Measurements from ENCODE around the gene MSH3. TPM values are rescaled to one million over a fixed set of nuclear protein-coding genes. Genes with fewer than 3 reads are reported as not detected.

MSH3 gene
- total RNA-seq, 2 experiments from 2014 or later = 23.0 to 23.4 TPM

DNA sequence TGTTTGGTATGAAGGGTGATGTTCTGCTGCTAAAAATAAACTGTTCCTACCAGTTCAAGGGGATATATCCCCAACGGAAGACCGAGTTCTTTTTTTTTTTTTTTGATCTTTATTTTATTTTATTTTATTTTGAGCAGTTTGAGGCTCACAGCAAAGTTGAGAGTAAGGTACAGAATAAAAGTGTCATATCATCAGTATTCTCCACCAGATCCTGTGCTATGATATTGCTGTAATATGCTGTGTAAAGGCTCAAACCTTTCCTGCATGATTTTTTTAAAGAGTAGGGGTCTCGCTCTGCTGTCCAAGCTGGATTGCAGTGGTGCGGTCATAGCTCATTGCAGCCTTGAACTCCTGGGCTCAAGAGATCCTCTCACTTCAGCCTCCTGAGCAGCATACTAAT lies 35.2 kb downstream of the MSH3 start:
- Mint-ChIP-seq H3K9me3 (no peaks in the 10 kb centered on the region), H3K4me3 (no peak overlapping the region), H3K36me3 (ENCODE audit: low read depth) (peaks cover 12% of the 10 kb centered on the region), H3K27ac (no peak overlapping the region), H3K27me3 (no peaks in the 10 kb centered on the region), H3K4me1 (ENCODE audit: low read depth) (peaks cover 16% of the 10 kb centered on the region)
- TF ChIP-seq, protein P1, sequence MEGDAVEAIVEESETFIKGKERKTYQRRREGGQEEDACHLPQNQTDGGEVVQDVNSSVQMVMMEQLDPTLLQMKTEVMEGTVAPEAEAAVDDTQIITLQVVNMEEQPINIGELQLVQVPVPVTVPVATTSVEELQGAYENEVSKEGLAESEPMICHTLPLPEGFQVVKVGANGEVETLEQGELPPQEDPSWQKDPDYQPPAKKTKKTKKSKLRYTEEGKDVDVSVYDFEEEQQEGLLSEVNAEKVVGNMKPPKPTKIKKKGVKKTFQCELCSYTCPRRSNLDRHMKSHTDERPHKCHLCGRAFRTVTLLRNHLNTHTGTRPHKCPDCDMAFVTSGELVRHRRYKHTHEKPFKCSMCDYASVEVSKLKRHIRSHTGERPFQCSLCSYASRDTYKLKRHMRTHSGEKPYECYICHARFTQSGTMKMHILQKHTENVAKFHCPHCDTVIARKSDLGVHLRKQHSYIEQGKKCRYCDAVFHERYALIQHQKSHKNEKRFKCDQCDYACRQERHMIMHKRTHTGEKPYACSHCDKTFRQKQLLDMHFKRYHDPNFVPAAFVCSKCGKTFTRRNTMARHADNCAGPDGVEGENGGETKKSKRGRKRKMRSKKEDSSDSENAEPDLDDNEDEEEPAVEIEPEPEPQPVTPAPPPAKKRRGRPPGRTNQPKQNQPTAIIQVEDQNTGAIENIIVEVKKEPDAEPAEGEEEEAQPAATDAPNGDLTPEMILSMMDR (IDR thresholded peaks at IDR 0.05) = no peak
- intact Hi-C loops (cut with micrococcal nuclease) = loop anchor here (5.0 to 10.0 kb wide), 3 partner anchors 418 to 505 kb away; no protein-coding TSS in a partner anchor
- POLR2A ChIA-PET = interaction anchor here (0.6 kb wide), 1 partner anchor 772 kb away, joined by 3 read pairs; no protein-coding TSS in a partner anchor
- DNase-seq (no peak), ATAC-seq (no peak)
- CTCF ChIA-PET = interaction anchor here (2.2 to 3.2 kb wide), 2 partner anchors 419 to 505 kb away, joined by 7 to 22 read pairs; no protein-coding TSS in a partner anchor

DNA sequence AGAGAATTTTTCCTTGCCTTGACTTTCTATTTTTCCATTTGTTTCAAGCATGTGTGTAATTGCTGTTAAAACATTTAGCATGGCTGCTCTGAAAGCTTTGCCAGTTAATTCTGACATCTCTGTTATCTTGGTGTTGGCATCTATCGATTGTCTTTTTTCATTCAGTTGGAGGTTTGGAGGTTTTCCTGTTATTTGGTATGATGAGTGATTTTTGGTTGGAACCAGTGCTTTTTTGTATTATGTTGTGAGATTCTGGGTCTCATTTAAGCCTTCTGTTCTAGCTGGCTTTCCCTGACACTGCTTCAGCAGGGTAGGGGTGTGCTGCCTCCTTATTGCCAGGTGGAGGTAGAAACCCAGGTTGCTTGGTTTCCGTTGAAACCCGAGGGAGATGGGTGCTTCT lies 41.2 kb downstream of the MSH3 start:
- H3K4me1 Mint-ChIP-seq (ENCODE audit: low read depth) = peaks cover 4% of the 10 kb centered on the region
- no peaks in the 10 kb centered on the region for H3K27me3 Mint-ChIP-seq
- H3K36me3 Mint-ChIP-seq (ENCODE audit: low read depth) = peaks cover 16% of the 10 kb centered on the region
- H3K27ac Mint-ChIP-seq = no peak overlapping the region
- DNase-seq (no peak), ATAC-seq (no peak)
- TF ChIP-seq, protein P1 (IDR thresholded peaks at IDR 0.05) = no peak
- no peaks in the 10 kb centered on the region for H3K9me3 Mint-ChIP-seq
- intact Hi-C loops (cut with micrococcal nuclease) = no loop called here
- H3K4me3 Mint-ChIP-seq = no peak overlapping the region
- ChIA-PET POLR2A (no interaction called here), CTCF (interaction anchor here (0.8 kb wide), 1 partner anchor 12 kb away, joined by 3 read pairs; no protein-coding TSS in a partner anchor)

DNA sequence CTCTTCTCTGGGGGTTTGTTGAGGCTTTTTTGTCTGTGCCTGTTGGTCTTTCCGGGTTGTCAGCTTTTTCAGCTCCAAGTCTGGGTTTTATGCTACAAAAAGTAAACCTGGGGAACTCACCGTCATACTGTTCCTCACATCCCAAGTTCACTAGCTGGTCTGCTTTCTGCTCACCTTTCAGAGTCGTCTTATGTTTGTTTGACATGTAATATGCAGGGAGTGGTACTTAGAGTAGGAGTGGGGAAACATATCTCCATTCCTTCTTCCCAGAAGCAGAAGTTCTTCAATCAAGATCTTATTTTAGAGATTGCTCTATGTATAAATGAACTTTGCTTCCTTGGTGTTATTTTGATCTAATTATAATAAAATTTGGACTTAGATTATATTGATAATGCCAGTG lies 42.0 kb downstream of the MSH3 start:
- CTCF ChIA-PET = interaction anchor here (0.8 kb wide), 1 partner anchor 13 kb away, joined by 3 read pairs; no protein-coding TSS in a partner anchor
- POLR2A ChIA-PET = no interaction called here
- Mint-ChIP-seq H3K9me3 (no peaks in the 10 kb centered on the region), H3K36me3 (ENCODE audit: low read depth) (peaks cover 17% of the 10 kb centered on the region), H3K27me3 (no peaks in the 10 kb centered on the region), H3K4me1 (ENCODE audit: low read depth) (peaks cover 4% of the 10 kb centered on the region), H3K27ac (no peak overlapping the region), H3K4me3 (no peak overlapping the region)
- no peak for ATAC-seq
- intact Hi-C loops (cut with micrococcal nuclease) = no loop called here
- TF ChIP-seq, protein P1 (IDR thresholded peaks at IDR 0.05) = no peak
- no peak for DNase-seq

DNA sequence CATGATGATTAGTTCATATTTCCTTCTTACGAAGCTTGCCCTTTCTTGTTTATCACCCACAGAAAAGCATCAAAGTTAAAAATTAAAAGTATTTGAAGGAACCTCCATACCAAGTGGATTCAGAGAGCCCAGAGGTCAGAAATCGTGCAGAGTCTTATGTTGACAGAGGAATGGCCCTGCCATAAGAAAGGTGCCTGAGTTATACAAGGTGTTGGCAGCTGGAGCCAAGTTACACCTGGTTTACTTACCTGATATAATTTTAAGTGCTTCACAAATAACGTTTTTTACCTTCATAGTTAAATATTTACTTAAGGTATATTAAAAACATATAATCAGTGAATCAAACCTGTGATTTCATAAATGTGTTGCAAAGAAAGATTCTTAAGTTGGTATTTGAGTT lies 42.6 kb downstream of the MSH3 start:
- Mint-ChIP-seq H3K4me1 (ENCODE audit: low read depth) (peaks cover 4% of the 10 kb centered on the region), H3K9me3 (no peaks in the 10 kb centered on the region), H3K36me3 (ENCODE audit: low read depth) (peaks cover 22% of the 10 kb centered on the region), H3K27me3 (no peaks in the 10 kb centered on the region), H3K4me3 (no peak overlapping the region), H3K27ac (no peak overlapping the region)
- ATAC-seq (no peak), DNase-seq (no peak)
- TF ChIP-seq, protein P1 (IDR thresholded peaks at IDR 0.05) = no peak
- ChIA-PET POLR2A (no interaction called here), CTCF (interaction anchor here (0.9 kb wide), 1 partner anchor 25 kb away, joined by 4 read pairs; no protein-coding TSS in a partner anchor)
- intact Hi-C loops (cut with micrococcal nuclease) = no loop called here

DNA sequence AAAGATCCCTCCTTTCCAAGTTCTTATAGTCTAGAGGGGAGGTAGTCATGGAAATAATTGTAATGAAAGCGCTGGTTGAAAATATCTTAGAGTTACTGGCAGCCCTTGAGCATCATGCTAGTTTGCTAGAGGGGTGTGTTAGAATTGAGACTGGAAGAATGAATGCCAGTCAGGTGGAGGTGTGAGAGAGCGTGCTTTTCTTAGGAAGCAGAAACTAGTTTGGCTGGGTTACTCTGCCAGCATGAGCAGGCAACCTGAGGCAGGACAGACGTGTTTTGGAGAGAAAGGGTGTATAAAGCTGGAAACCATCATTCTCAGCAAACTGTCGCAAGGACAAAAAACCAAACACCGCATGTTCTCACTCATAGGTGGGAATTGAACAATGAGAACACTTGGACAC lies 43.9 kb downstream of the MSH3 start:
- POLR2A ChIA-PET = no interaction called here
- TF ChIP-seq, protein P1 (IDR thresholded peaks at IDR 0.05) = no peak
- Mint-ChIP-seq H3K27me3 (no peaks in the 10 kb centered on the region), H3K27ac (no peak overlapping the region), H3K4me1 (ENCODE audit: low read depth) (peaks cover 6% of the 10 kb centered on the region), H3K9me3 (no peaks in the 10 kb centered on the region), H3K36me3 (ENCODE audit: low read depth) (peaks cover 24% of the 10 kb centered on the region), H3K4me3 (no peak overlapping the region)
- intact Hi-C loops (cut with micrococcal nuclease) = no loop called here
- CTCF ChIA-PET = no interaction called here
- no peak for DNase-seq
- no peak for ATAC-seq
